Fibroblast of lung (primary cell): ENCODE measurements around the gene IRF7. TPM values are rescaled to one million over a fixed set of nuclear protein-coding genes. Genes with fewer than 3 reads are reported as not detected.

Experiments
- DNase-seq, 2 donors: peaks; one replicate each; pipeline versions ENCODE4 v3.0.0 to v3.0.0-alpha.2; 2010; ENCODE audit warnings: low read depth in 2 of 2
- H2AFZ ChIP-seq: 2 replicates; pipeline ENCODE4 v1.5.1; 2012; ENCODE audit warnings: low read length, control low read depth, inconsistent platforms
- H3K27ac ChIP-seq: 2 replicates; pipeline ENCODE4 v1.5.1; 2011; ENCODE audit warnings: low read length, control low read depth; ENCODE audit not compliant: insufficient read depth
- H3K27me3 ChIP-seq: 2 replicates; pipeline ENCODE4 v1.5.1; 2011; ENCODE audit warnings: mild to moderate bottlenecking, low read length; ENCODE audit not compliant: control insufficient read depth, insufficient read depth
- H3K36me3 ChIP-seq: 2 replicates; pipeline ENCODE4 v1.5.1; 2011; ENCODE audit warnings: low read length; ENCODE audit not compliant: control insufficient read depth, insufficient read depth
- H3K4me1 ChIP-seq: 2 replicates; pipeline ENCODE4 v1.5.1; 2011; ENCODE audit warnings: low read length; ENCODE audit not compliant: control insufficient read depth, insufficient read depth; ENCODE audit errors: extremely low read depth
- H3K4me2 ChIP-seq: 2 replicates; pipeline ENCODE4 v1.5.1; 2011; ENCODE audit warnings: low read length, control low read depth; ENCODE audit not compliant: insufficient read depth; ENCODE audit errors: extremely low read depth
- H3K4me3 ChIP-seq, 4 experiments: fragments of 200-600 bp in 1 of 4; sonication (generic) in 1 of 4; replicated peaks in 1 of 4; 2 replicates each; pipeline ENCODE4 v1.5.1; 2011 to 2016; ENCODE audit warnings: low read length in 4 of 4, low read depth in 3 of 4, mild to moderate bottlenecking in 3 of 4, control low read depth in 2 of 4, inconsistent platforms in 1 of 4, mixed read lengths in 1 of 4; ENCODE audit not compliant: insufficient read depth in 1 of 4; ENCODE audit errors: control extremely low read depth in 1 of 4
- H3K79me2 ChIP-seq: 2 replicates; pipeline ENCODE4 v1.5.1; 2012; ENCODE audit warnings: mild to moderate bottlenecking, low read length, inconsistent platforms; ENCODE audit not compliant: control insufficient read depth, insufficient read depth
- H3K9ac ChIP-seq: 2 replicates; pipeline ENCODE4 v1.5.1; 2011; ENCODE audit warnings: mild to moderate bottlenecking, low read length, control low read depth; ENCODE audit not compliant: insufficient read depth
- H3K9me3 ChIP-seq: 2 replicates; pipeline ENCODE4 v1.5.1; 2012; ENCODE audit warnings: low read depth, low read length; ENCODE audit not compliant: control insufficient read depth, insufficient read depth
- H4K20me1 ChIP-seq: 2 replicates; pipeline ENCODE4 v1.5.1; 2011; ENCODE audit warnings: low read length; ENCODE audit not compliant: control insufficient read depth, insufficient read depth; ENCODE audit errors: extremely low read depth
- CTCF ChIP-seq, 2 donors: IDR thresholded peaks in 1 of 2; conservative IDR thresholded peaks in 1 of 2; 1 replicate in 1 of 2; 2 replicates in 1 of 2; pipeline ENCODE4 v1.5.1; 2011 to 2012; ENCODE audit warnings: low read length in 2 of 2, control low read depth in 1 of 2, inconsistent platforms in 1 of 2, low read depth in 1 of 2, mild to moderate bottlenecking in 1 of 2
- EZH2 ChIP-seq: IDR thresholded peaks from 2 replicates; pipeline ENCODE4 v1.5.1; 2012; ENCODE audit warnings: low read length, control low read depth, mild to moderate bottlenecking; ENCODE audit errors: missing control alignments
- polyA plus RNA-seq, 2 donors: library from polyadenylated mRNA; depleted of rRNA in 1 of 2; stranded (reverse) in 1 of 2; unstranded in 1 of 2; fragments of >200 nt; gene quantifications; 2 replicates each; pipeline ENCODE4 v1.2.1, GENCODE V29; 2011 to 2012; ENCODE audit warnings: missing spikeins in 1 of 2
- total RNA-seq: library from RNA; depleted of rRNA; stranded (reverse); fragments of >200 nt; gene quantifications from 2 replicates; pipeline ENCODE4 v1.2.1, GENCODE V29; 2014

Gene IRF7
- total and polyA plus RNA-seq, 2 donors (not counting 1 experiment from before 2014, with no cell fraction given): 1.6 to 9.1 TPM

GRCh38 chr11:612961-613300 lies 2.8 kb downstream of the IRF7 start:
- DNase-seq: no peak
- no peak overlapping the region for H3K27ac ChIP-seq
- no peak overlapping the region for H3K4me2 ChIP-seq
- H3K27me3 ChIP-seq: no peaks in the 10 kb centered on the region
- H3K36me3 ChIP-seq: peaks cover 43% of the 10 kb centered on the region
- no peaks in the 10 kb centered on the region for H3K4me1 ChIP-seq
- H3K4me3 ChIP-seq: no peak overlapping the region
- no peaks in the 10 kb centered on the region for H3K9me3 ChIP-seq
- no peaks in the 10 kb centered on the region for H3K79me2 ChIP-seq
- no peaks in the 10 kb centered on the region for H4K20me1 ChIP-seq
- no peak overlapping the region for H2AFZ ChIP-seq
- TF ChIP-seq CTCF (conservative IDR thresholded peaks at IDR 0.05 in 1 of 2, IDR thresholded peaks at IDR 0.05 in 1 of 2; ENCODE audit: low read depth in 1 of 2, low read length in 2 of 2) (no peak), EZH2 (no peak)
- H3K9ac ChIP-seq: no peak overlapping the region

- H4K20me1 ChIP-seq: no peaks in the 10 kb centered on the region
- H3K36me3 ChIP-seq: peaks cover 46% of the 10 kb centered on the region
- H3K4me3 ChIP-seq: no peak overlapping the region
- H3K4me2 ChIP-seq: no peak overlapping the region
- no peak overlapping the region for H3K9ac ChIP-seq
- peak in 1 of 2 donors; percentile 35 for DNase-seq
- H2AFZ ChIP-seq: no peak overlapping the region
- no peaks in the 10 kb centered on the region for H3K4me1 ChIP-seq
- TF ChIP-seq EZH2: no peak
- TF ChIP-seq CTCF (conservative IDR thresholded peaks at IDR 0.05 in 1 of 2, IDR thresholded peaks at IDR 0.05 in 1 of 2; ENCODE audit: low read depth in 1 of 2, low read length in 2 of 2): peak; percentile 14 to 38
- no peaks in the 10 kb centered on the region for H3K79me2 ChIP-seq
- H3K9me3 ChIP-seq: no peaks in the 10 kb centered on the region
- no peaks in the 10 kb centered on the region for H3K27me3 ChIP-seq
- no peak overlapping the region for H3K27ac ChIP-seq
Observed at GRCh38 chr11:612201-612960, 3.4 kb downstream of the IRF7 start.

GRCh38 chr11:611001-611996 lies 4.5 kb downstream of the IRF7 start:
- Histone ChIP-seq H3K36me3 (peaks cover 51% of the 10 kb centered on the region), H3K27me3 (no peaks in the 10 kb centered on the region), H4K20me1 (no peaks in the 10 kb centered on the region)

More at GRCh38 chr11:611001-611996, 4.5 kb downstream of the IRF7 start:
- no peak overlapping the region for H3K9ac ChIP-seq
- no peak overlapping the region for H3K4me3 ChIP-seq
- DNase-seq: no peak
- no peaks in the 10 kb centered on the region for H3K79me2 ChIP-seq
- TF ChIP-seq EZH2 (no peak), CTCF (conservative IDR thresholded peaks at IDR 0.05 in 1 of 2, IDR thresholded peaks at IDR 0.05 in 1 of 2; ENCODE audit: low read depth in 1 of 2, low read length in 2 of 2) (no peak)
- H3K4me2 ChIP-seq: no peak overlapping the region
- no peak overlapping the region for H3K27ac ChIP-seq
- H3K4me1 ChIP-seq: no peaks in the 10 kb centered on the region
- no peak overlapping the region for H2AFZ ChIP-seq
- no peaks in the 10 kb centered on the region for H3K9me3 ChIP-seq
